ENCODE data around the gene RBMS3. TPM values are rescaled to one million over a fixed set of nuclear protein-coding genes. Genes with fewer than 3 reads are reported as not detected.

RBMS3 gene
- total and polyA plus RNA-seq, 4 donors: 4.8 to 117 (median 29.4) TPM

DNA sequence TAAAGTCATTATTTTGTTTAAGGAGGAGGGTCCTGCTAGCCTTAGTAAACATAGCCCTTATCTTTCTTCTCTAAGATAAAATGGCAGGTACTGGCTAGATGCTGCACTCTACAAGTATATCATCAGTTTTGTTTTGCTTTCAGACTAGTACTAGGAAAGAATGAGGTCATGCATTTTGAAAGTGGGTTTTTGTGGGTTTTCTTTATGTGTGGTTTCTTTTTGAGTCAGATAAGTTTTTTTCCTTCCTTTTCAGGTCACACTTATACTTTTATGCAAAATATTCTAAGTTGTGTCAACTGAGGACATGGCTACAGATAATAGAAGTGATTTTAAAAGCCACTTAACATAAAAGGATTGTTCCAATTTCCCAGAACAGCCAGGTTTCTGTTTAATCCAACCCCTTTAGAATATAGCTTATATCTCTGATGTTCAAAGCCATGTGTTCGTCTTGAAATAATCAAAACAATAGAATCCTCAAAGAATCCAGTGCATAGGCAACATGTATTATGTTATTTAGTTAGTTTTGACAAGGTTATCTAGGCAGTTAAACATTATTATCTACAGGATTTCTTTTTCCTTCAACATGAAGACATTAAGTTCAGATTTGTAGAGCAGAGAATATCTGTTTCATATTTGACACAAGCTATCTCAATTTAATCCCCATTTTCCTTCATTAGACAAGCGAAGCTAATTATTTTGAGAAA lies 406.2 kb downstream of the RBMS3 start:
- ATAC-seq (ENCODE audit: insufficient read depth, low FRiP score): no peak
- no peaks in the 10 kb centered on the region for H3K36me3 ChIP-seq (ENCODE audit: control insufficient read depth in 4 of 4, insufficient read depth in 4 of 4, low read length in 4 of 4)
- H3K4me1 ChIP-seq (ENCODE audit: control insufficient read depth in 5 of 5, insufficient read depth in 5 of 5, low read length in 5 of 5): peaks cover 0 to 26% (median 4%) of the 10 kb centered on the region in 5 donors
- H3K4me3 ChIP-seq: no peak overlapping the region
- DNase-seq: peak in 2 of 3 donors; percentile 69 to 74
- no peaks in the 10 kb centered on the region for H3K27me3 ChIP-seq (ENCODE audit: control insufficient read depth in 3 of 3, insufficient read depth in 3 of 3, low read length in 2 of 3)
- no peak for TF ChIP-seq CTCF (IDR thresholded peaks at IDR 0.05; ENCODE audit: control extremely low read depth, extremely low read depth)
- H3K9ac ChIP-seq (ENCODE audit: insufficient read depth in 1 of 2, low read length in 2 of 2): peak overlapping the region in 1 of 2 donors; percentile 2
- no peaks in the 10 kb centered on the region for H3K9me3 ChIP-seq (ENCODE audit: control insufficient read depth in 4 of 4, insufficient read depth in 3 of 4, low read length in 3 of 4)
- no peak overlapping the region for H3K27ac ChIP-seq (ENCODE audit: low read depth in 1 of 2, low read length in 1 of 2)
- 75 to 89% methylated on average over 2 of the region's 2 CpGs for WGBS, 2 donors

DNA sequence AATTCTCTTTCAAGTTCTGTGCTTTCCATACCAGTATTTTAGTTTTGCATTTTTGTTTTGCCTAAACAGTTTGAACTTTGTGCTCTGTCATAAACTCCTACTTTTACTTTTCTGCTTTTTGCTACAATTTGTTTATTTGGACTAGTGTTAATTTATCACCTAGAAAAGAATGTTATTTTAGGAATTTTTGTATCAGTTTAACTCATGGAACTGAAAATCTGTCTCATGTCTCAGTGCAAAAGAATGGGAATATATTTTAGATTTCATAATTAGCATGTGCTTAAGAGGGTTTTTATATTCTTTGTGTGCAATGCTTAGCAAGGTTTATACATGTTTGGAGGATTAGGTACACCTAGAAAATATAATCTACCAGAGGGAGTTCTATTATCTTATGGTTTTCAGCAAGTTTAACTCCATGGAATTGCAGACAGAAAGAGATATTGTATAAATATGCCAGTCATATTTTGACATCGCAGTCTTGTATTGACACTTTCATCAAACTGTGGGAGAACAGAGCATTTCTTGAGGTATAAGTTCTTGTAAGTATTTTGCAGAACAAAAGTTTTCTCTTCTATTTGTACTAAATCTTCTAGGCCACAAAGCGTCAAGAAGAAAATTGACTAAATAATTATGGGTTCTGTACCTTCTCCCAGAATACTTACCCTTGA lies 409.9 kb downstream of the RBMS3 start:
- TF ChIP-seq CTCF (IDR thresholded peaks at IDR 0.05; ENCODE audit: control extremely low read depth, extremely low read depth): no peak
- Histone ChIP-seq H3K27me3 (ENCODE audit: control insufficient read depth in 3 of 3, insufficient read depth in 3 of 3, low read length in 2 of 3) (no peaks in the 10 kb centered on the region), H3K27ac (ENCODE audit: low read depth in 1 of 2, low read length in 1 of 2) (no peak overlapping the region), H3K4me3 (no peak overlapping the region), H3K36me3 (ENCODE audit: control insufficient read depth in 4 of 4, insufficient read depth in 4 of 4, low read length in 4 of 4) (no peaks in the 10 kb centered on the region), H3K4me1 (ENCODE audit: control insufficient read depth in 5 of 5, insufficient read depth in 5 of 5, low read length in 5 of 5) (peaks cover 0 to 34% (median 13%) of the 10 kb centered on the region in 5 donors), H3K9ac (ENCODE audit: insufficient read depth in 1 of 2, low read length in 2 of 2) (no peak overlapping the region), H3K9me3 (ENCODE audit: control insufficient read depth in 4 of 4, insufficient read depth in 3 of 4, low read length in 3 of 4) (no peaks in the 10 kb centered on the region)
- WGBS, 2 donors: 96% methylated on average over 2 of the region's 2 CpGs
- no peak for DNase-seq
- no peak for ATAC-seq (ENCODE audit: insufficient read depth, low FRiP score)

DNA sequence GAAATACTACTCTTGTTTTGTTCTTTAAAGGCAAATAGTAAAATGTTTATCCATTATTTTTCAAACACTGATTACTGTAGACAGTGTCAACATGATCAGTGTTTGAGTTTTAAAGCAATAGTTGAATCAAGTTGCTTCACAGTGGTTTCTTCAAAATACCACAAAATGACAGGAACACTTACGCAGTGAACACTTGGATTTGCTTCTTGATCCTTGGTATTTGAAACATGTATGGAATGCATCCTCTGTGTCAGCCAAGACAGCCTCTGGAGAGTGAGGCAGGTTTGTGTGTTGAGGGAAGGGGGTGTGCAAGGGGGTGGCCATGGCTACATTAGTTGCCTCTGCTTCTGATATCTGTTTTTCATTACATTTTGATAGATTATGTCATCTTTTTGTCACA lies 413.0 kb downstream of the RBMS3 start:
- Histone ChIP-seq H3K27me3 (ENCODE audit: control insufficient read depth in 3 of 3, insufficient read depth in 3 of 3, low read length in 2 of 3) (no peaks in the 10 kb centered on the region), H3K36me3 (ENCODE audit: control insufficient read depth in 4 of 4, insufficient read depth in 4 of 4, low read length in 4 of 4) (peaks cover 0 to 2% (median 0%) of the 10 kb centered on the region in 4 donors), H3K4me1 (ENCODE audit: control insufficient read depth in 5 of 5, insufficient read depth in 5 of 5, low read length in 5 of 5) (peaks cover 0 to 37% (median 16%) of the 10 kb centered on the region in 5 donors), H3K9me3 (ENCODE audit: control insufficient read depth in 4 of 4, insufficient read depth in 3 of 4, low read length in 3 of 4) (no peaks in the 10 kb centered on the region), H3K4me3 (no peak overlapping the region), H3K9ac (ENCODE audit: insufficient read depth in 1 of 2, low read length in 2 of 2) (no peak overlapping the region), H3K27ac (ENCODE audit: low read depth in 1 of 2, low read length in 1 of 2) (peak overlapping the region in 1 of 2 donors; percentile 40)
- no peak for TF ChIP-seq CTCF (IDR thresholded peaks at IDR 0.05; ENCODE audit: control extremely low read depth, extremely low read depth)
- DNase-seq (peak; percentile 53 to 69 (median 68)), ATAC-seq (ENCODE audit: insufficient read depth, low FRiP score) (peak; percentile 86)
- 51 to 61% methylated on average over 1 of the region's 1 CpG for WGBS, 2 donors

Data from lung (tissue), 12 donors.